Mucosa of descending colon (tissue), 3 donors: ENCODE measurements around the gene SLC35E1. TPM values are rescaled to one million over a fixed set of nuclear protein-coding genes. Genes with fewer than 3 reads are reported as not detected.

ENCODE experiments used
- ATAC-seq: fragments of 200-7000 bp; cut with Tn5 transposase; one replicate; pipeline ENCODE4 v1.9.1; 2020; ENCODE audit warnings: mild to moderate bottlenecking, moderate library complexity
- DNase-seq, 3 donors: peaks; one replicate each; pipeline ENCODE4 v3.0.0-alpha.2; 2020
- H3K36me3 ChIP-seq: fragments of 200-600 bp; one replicate; pipeline ENCODE4 v1.8.0; 2021; ENCODE audit warnings: low read depth, mild to moderate bottlenecking
- H3K4me1 ChIP-seq: fragments of 200-600 bp; one replicate; pipeline ENCODE4 v1.8.0; 2021; ENCODE audit warnings: low read depth, mild to moderate bottlenecking
- H3K4me3 ChIP-seq: fragments of 200-600 bp; one replicate; pipeline ENCODE4 v1.8.0; 2021; ENCODE audit warnings: mild to moderate bottlenecking
- H3K9me3 ChIP-seq: fragments of 200-600 bp; one replicate; pipeline ENCODE4 v1.8.0; 2021; ENCODE audit warnings: mild to moderate bottlenecking
- CTCF ChIP-seq: fragments of 200-600 bp; IDR thresholded peaks from one replicate; pipeline ENCODE4 v1.8.0; 2022; ENCODE audit warnings: antibody characterized with exemption, mild to moderate bottlenecking
- intact Hi-C, 2 donors: fragments of 100-400 bp; cut with DNase I in 1 of 2; cut with micrococcal nuclease in 1 of 2; formaldehyde crosslinking; loops; one replicate each; pipeline versions ENCODE4 v1.11.0 to v1.11.1; 2022; cut with DNase I, micrococcal nuclease
- total RNA-seq, 3 donors: library from RNA; stranded (reverse); fragmentation: NEBNext Ultra II Directional in 2 of 3; extraction: Animal tissue kit (Norgen Biotek cat#: 25700) in 2 of 3; gene quantifications; one replicate each; pipeline versions ENCODE4 v1.2.1 to v1.2.4, GENCODE V29; 2021 to 2023
- donor health status: DM: no; HTN: no; CAD: no; lungs with moderate emphysema.
- donor health status: DM: no; HTN: no; CAD: no.
- donor health status: DM: no; HTN: yes; CAD: no.

SLC35E1 gene
- total RNA-seq, 3 donors from 2014 or later: 34.6 to 45.8 (median 44.0) TPM

GRCh38 chr19:16587833-16588823 lies 15.9 kb upstream of the SLC35E1 start:
- H3K9me3 ChIP-seq: no peaks in the 10 kb centered on the region
- intact Hi-C loops: no loop called here
- DNase-seq (peak; percentile 49 to 82 (median 62)), ATAC-seq (peak; percentile 50)
- H3K4me3 ChIP-seq: no peak overlapping the region
- TF ChIP-seq CTCF: no peak
- peaks cover 66% of the 10 kb centered on the region for H3K4me1 ChIP-seq
- H3K36me3 ChIP-seq: no peaks in the 10 kb centered on the region

GRCh38 chr19:16586991-16587832 lies 15.0 kb upstream of the SLC35E1 start:
- Histone ChIP-seq H3K4me1 (peaks cover 70% of the 10 kb centered on the region), H3K4me3 (no peak overlapping the region), H3K36me3 (no peaks in the 10 kb centered on the region), H3K9me3 (no peaks in the 10 kb centered on the region)
- DNase-seq: peak; percentile 43 to 82 (median 51)
- ATAC-seq: peak; percentile 0
- intact Hi-C loops: no loop called here
- TF ChIP-seq CTCF: no peak

GRCh38 chr19:16586477-16586871 lies 14.3 kb upstream of the SLC35E1 start:
- Histone ChIP-seq H3K4me1 (peaks cover 69% of the 10 kb centered on the region), H3K36me3 (no peaks in the 10 kb centered on the region), H3K9me3 (no peaks in the 10 kb centered on the region), H3K4me3 (no peak overlapping the region)
- no peak for TF ChIP-seq CTCF
- intact Hi-C loops: no loop called here
- ATAC-seq (no peak), DNase-seq (peak in 1 of 3 donors; percentile 62)

- ATAC-seq: peak; percentile 53
- TF ChIP-seq CTCF: no peak
- no peaks in the 10 kb centered on the region for H3K36me3 ChIP-seq
- H3K4me3 ChIP-seq: no peak overlapping the region
- no peaks in the 10 kb centered on the region for H3K9me3 ChIP-seq
- intact Hi-C loops: no loop called here
- peaks cover 69% of the 10 kb centered on the region for H3K4me1 ChIP-seq
- peak in 2 of 3 donors; percentile 52 to 66 for DNase-seq
Observed at GRCh38 chr19:16585808-16586476, 13.7 kb upstream of the SLC35E1 start.

- no peak overlapping the region for H3K4me3 ChIP-seq
- TF ChIP-seq CTCF: no peak
- no peaks in the 10 kb centered on the region for H3K36me3 ChIP-seq
- intact Hi-C loops: no loop called here
- H3K9me3 ChIP-seq: no peaks in the 10 kb centered on the region
- peak in 1 of 3 donors; percentile 57 for DNase-seq
- H3K4me1 ChIP-seq: peaks cover 69% of the 10 kb centered on the region
- ATAC-seq: peak; percentile 27
Observed at GRCh38 chr19:16585094-16585801, 13.0 kb upstream of the SLC35E1 start.
